GM19240 (cell line): ENCODE data around the gene ABCF1.
A peak's percentile ranks its signal among the peaks of the same experiment; 100 is the strongest.

Experiments
- DNase-seq: peaks from one replicate; pipeline ENCODE4 v3.0.0; 2011; ENCODE audit warnings: low spot score; ENCODE audit not compliant: insufficient read length

Gene ABCF1

DNA sequence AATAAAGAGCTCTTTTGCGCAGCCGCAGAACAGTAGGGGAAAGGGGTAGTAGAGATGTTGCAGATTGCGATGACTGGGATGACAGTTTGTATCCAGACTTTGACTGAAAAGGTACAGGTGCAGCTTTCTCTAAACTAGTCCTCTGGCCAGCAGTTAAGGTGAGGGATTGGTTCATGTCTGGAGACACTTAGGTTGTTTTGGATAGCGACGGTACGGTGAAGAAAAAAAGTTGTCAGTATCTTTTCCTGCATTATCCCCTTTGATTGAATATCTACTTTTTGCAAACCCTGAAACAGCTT lies 13.6 kb upstream of the ABCF1 start:
- no peak for DNase-seq

- DNase-seq, result no peak
Observed at GRCh38 chr6:30560930-30561329, 10.3 kb upstream of the ABCF1 start.

DNA sequence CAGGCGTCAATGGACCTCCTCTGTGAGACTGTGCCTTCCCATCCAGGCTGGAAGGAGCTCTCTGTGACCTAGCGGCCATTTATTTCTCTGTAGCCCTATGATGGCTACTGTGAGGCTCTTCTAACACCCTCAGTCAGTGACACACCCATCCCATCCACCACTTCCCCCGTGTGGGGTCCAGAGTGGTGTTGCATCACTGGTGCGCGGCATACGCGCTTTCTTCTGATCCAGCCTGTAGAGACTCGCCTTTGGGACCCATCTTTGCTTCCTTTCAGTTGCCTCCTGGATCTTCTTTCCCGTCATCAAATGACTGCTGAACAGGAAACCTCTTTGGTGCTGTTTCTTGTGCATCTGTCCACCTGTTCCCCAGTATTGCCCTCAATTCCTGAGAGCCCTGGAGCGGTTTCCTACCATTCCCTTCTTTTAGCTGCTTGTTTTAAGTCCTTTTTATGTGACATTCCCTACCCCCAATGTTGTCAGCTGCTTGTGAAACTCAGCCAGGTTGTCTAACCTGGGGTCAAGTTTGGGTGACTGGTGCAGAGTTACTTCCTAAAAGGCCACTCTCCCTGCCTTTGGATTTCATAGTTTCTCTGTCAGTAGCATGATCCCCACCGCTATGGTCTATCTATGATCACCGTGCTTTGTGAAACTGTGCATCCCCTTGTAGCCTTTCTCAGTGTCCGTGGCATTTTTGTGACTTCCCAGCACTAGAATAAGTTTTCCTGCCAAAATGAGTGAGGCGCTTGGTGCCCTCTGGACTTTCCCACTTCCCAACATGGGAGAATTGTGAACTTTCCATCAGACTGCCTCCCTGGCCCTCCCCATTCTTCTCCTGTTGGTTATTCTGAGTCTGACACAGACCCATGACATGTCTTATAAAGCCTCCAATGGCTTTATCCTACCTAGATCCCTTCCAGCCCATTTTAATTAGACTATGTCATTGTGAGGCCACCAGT lies 8.5 kb upstream of the ABCF1 start:
- no peak for DNase-seq

DNA sequence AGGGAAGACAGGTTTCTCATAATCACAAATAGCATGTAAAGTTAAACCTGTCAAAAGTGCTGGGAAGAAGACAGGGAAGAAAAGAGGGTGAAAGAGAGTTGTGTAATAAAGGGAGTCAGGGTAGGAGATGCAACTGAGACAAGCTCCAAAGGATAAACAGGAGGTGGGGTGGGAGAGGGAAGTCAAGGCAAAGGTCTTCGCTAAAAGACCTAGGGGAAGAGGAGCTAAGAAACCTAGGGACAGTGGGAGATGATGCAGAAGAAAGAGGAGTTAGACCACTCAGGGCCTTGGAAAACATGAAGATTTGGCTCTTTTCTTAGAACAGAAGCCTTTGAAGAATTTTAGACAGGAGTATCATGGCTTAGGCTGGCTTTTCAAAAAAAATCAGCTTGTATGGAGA lies 7.1 kb upstream of the ABCF1 start:
- DNase-seq, result no peak

- DNase-seq, result no peak
Observed at GRCh38 chr6:30565772-30566171, 5.5 kb upstream of the ABCF1 start.

- no peak for DNase-seq
Observed at GRCh38 chr6:30568245-30568644, 3.0 kb upstream of the ABCF1 start.

- DNase-seq, result no peak
Observed at GRCh38 chr6:30570263-30570662, 979 bp upstream of the ABCF1 start.

DNA sequence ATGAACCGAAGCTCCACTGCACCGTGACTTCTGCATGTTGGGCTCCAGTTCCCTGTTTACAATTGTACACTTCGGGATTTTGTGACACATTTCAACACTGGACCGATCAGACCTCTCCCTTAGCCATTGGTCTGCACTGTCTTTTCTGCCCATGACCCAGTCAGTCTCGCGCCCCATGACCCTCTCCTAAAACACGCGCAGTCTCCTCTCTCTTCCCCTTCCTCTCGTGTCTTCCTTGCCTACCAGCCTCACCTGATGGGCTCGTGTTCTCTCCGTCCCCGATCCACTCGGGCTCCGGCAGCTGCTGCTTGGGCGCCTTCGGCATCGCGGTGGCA lies 535 bp upstream of the ABCF1 start:
- DNase-seq, result no peak

GRCh38 chr6:30571762-30572082 lies 480 bp downstream of the ABCF1 start:
- no peak for DNase-seq

DNA sequence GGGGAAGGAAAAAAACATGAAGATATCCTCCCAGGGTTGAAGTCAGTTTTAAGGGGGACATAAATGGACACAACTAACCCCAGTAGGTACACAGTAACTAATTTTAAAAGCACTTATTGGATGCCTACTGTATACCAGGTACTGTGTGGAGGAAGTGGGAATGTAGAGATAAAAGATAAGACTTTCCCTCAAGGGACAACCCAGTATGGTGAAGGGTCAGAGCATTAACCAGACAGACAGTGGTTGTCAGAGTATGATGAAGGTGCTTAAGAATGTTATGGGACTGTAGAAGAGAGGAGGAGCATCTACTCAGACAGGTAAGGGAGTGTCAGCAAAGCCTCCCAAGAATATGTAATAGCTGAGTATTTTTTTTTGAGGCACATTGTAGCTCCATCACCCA lies 906 bp downstream of the ABCF1 start:
- no peak for DNase-seq

GRCh38 chr6:30573113-30573512 lies 1.9 kb downstream of the ABCF1 start:
- DNase-seq, result no peak

- DNase-seq, result no peak
Observed at GRCh38 chr6:30578051-30578450, 6.8 kb downstream of the ABCF1 start.

- no peak for DNase-seq
Observed at GRCh38 chr6:30583921-30584320, 12.7 kb downstream of the ABCF1 start.

DNA sequence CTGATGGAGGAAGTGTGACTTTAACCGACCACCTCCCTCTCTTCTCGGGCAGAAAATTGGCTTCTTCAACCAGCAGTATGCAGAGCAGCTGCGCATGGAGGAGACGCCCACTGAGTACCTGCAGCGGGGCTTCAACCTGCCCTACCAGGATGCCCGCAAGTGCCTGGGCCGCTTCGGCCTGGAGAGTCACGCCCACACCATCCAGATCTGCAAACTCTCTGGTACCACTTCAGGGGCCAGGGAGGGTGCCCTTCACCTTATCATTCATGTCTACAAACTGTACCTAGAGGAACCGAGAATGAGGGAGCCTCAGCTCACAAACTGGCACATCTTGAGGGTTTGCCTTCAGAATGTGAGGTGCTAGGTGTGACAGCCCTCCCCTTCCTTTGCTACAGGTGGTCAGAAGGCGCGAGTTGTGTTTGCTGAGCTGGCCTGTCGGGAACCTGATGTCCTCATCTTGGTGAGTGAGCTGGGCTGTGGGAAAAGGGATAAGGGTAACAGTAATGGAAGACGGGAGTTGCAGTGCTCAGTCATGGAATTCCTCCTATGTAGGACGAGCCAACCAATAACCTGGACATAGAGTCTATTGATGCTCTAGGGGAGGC lies 18.6 kb downstream of the ABCF1 start:
- DNase-seq, result no peak

GRCh38 chr6:30590509-30590908 lies 19.3 kb downstream of the ABCF1 start:
- no peak for DNase-seq

DNA sequence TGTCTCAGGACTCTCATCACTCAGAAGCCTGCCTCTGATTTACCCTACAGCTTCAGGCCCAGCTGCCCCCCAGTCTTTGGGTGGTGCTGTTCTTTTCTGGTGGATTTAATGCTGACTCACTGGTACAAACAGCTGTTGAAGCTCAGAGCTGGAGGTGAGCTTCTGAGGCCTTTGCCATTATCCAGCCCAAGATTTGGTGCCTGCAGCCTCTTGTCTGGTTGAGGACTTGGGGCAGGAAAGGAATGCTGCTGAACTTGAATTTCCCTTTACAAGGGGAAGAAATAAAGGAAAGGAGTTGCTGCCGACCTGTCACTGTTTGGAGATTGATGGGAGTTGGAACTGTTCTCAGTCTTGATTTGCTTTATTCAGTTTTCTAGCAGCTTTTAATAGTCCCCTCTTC lies 19.8 kb downstream of the ABCF1 start:
- no peak for DNase-seq

- DNase-seq, result no peak
Observed at GRCh38 chr6:30592287-30592686, 21.0 kb downstream of the ABCF1 start.

- peak; percentile 77 for DNase-seq
Observed at GRCh38 chr6:30597315-30598144, 26.3 kb downstream of the ABCF1 start.

DNA sequence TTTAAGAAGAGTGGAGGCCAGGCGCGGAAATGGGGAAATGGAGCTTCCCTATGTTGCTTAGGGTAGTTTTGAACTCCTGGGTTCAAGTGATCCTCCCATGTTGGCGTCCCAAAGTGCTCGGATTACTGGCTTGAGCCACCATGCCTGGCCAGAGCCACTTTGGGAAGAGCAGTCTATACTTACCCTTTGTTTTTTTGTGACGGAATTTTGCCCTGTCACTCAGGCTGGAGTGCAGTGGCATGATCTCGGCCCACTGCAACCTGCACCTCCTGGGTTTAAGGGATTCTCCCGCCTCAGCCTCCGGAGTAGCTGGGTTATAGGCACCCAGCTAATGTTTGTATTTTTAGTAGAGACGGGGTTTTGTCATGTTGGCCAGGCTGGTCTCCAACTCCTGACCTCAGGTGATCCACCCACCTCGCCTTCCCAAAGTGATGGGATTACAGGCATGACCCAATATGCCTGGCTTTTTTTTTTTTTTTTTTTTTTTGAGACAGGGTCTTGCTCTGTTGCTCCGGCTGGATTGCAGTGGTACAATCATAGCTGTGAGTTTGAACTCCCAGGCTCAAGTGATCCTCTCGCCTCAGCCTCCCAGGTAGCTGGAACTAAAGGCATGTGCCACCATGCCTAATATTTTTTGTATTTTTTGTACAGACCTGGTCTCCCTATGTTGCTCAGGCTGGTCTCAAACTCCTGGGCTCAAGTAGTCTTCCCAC lies 27.8 kb downstream of the ABCF1 start:
- no peak for DNase-seq

DNA sequence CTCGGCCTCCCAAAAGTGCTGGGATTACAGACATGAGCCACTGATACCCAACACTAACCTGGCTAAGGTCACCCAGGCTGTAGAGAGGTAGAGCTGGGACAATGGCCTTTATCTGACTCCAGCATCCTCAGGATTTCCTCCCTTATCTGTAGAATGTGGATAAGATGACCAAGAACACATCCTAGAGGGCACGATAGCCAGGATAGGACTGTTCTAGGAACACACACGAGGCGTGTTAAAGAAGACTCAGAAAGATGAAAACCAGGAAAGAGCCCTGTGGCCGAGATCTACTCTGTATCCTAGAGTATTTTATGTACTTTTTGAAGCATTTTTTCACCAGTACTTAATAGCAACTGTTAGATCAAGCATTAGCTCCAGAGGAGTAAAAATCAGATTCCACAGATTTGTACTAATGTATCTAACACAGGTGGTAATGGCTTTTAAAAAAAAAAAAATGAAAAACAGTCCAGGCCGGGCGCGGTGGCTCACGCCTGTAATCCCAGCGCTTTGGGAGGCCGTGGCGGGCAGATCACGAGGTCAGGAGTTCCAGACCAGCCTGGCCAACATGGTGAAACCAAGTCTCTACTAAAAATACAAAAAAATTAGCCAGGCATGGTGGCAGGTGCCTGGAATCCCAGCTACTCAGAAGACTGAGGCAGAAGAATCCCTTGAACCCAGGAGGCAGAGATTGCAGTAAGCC lies 28.5 kb downstream of the ABCF1 start:
- DNase-seq, result no peak

DNA sequence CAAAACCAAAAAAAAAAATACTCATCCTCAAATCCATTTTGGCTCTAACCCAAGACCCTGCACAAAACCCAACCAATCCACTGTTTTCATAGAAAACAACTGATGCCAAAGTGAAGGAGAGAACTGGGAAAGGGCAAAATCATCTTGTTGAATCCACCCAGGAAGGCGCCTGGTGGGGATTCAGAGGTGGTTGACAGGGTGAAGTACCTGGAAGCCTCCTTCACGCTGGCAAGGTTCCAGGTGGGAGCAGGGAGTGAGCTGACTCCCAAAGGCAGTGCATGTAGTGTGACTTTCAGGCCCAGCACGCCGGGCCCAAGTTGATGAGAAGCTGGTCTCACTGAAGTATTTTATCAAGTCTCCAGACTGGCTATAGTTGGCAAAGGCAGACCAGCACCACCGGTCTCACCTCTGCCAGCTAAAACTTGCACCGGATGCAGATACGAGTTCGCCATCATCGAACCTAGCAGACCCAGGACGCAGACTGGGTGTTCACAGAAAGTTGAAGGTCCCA lies 29.3 kb downstream of the ABCF1 start:
- DNase-seq, result no peak
